Measurements from ENCODE around the gene PTTG2. TPM values are rescaled to one million over a fixed set of nuclear protein-coding genes. Genes with fewer than 3 reads are reported as not detected.
A peak's percentile ranks its signal among the peaks of the same experiment; 100 is the strongest.

Gene PTTG2
- total RNA-seq, 5 donors from 2014 or later (not counting 1 experiment from before 2014, with no cell fraction given), result 1.4 to 2.3 (median 1.7) TPM

DNA sequence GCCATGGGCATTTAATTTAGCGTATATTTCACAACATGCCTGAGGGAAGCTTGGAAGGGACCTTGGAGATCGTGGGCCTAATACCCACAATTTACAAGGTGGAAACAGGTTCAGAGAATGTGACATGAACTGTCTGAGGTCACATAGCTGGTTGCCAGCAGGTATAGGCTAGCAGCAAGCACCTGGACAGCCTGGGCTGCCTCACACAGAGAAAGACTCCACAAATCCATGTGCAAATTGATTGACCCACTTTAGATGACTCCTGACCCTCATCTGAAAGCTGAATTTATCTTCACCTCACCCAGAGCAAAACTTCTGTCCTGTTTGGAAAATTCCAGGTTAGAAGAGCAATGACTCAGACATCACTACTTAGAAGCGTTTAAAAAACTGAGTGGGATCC, 5.8 kb downstream of the PTTG2 start:
- ChIA-PET POLR2A (no interaction called here), CTCF (no interaction called here)
- no CpG with 5 or more reads among the region's 3 CpGs for WGBS (ENCODE audit: insufficient coverage)
- Histone ChIP-seq H3K27me3 (replicated peaks in 1 of 2; ENCODE audit: control insufficient read depth in 2 of 2, extremely low read depth in 1 of 2, insufficient read depth in 2 of 2, low read length in 1 of 2) (no peaks in the 10 kb centered on the region), H3K4me3 (ENCODE audit: control insufficient read depth in 1 of 2, extremely low read depth in 1 of 2, low read length in 1 of 2) (no peak overlapping the region), H3K4me1 (ENCODE audit: control insufficient read depth in 1 of 2, extremely low read depth in 1 of 2, insufficient read depth in 2 of 2, low read length in 2 of 2) (no peaks in the 10 kb centered on the region), H3K36me3 (ENCODE audit: control insufficient read depth in 2 of 2, extremely low read depth in 1 of 2, insufficient read depth in 1 of 2, low read length in 1 of 2) (no peaks in the 10 kb centered on the region), H3K27ac (ENCODE audit: low read length) (no peak overlapping the region), H3K9me3 (no peaks in the 10 kb centered on the region)
- Mint-ChIP-seq H3K27ac (no peak overlapping the region), H3K36me3 (peaks cover 4% of the 10 kb centered on the region), H3K9me3 (no peaks in the 10 kb centered on the region), H3K27me3 (no peaks in the 10 kb centered on the region), H3K4me3 (no peak overlapping the region), H3K4me1 (peaks cover 14 to 25% (median 18%) of the 10 kb centered on the region in 3 donors)
- DNase-seq, result no peak
- no peak for ATAC-seq (replicated peaks in 1 of 4)

- H3K9me3 Mint-ChIP-seq, result no peaks in the 10 kb centered on the region
- ATAC-seq (replicated peaks in 1 of 4) (no peak), DNase-seq (no peak)
- Histone ChIP-seq H3K27ac (ENCODE audit: low read length) (no peak overlapping the region), H3K4me1 (ENCODE audit: control insufficient read depth in 1 of 2, extremely low read depth in 1 of 2, insufficient read depth in 2 of 2, low read length in 2 of 2) (no peaks in the 10 kb centered on the region), H3K36me3 (ENCODE audit: control insufficient read depth in 2 of 2, extremely low read depth in 1 of 2, insufficient read depth in 1 of 2, low read length in 1 of 2) (no peaks in the 10 kb centered on the region), H3K27me3 (replicated peaks in 1 of 2; ENCODE audit: control insufficient read depth in 2 of 2, extremely low read depth in 1 of 2, insufficient read depth in 2 of 2, low read length in 1 of 2) (no peaks in the 10 kb centered on the region), H3K4me3 (ENCODE audit: control insufficient read depth in 1 of 2, extremely low read depth in 1 of 2, low read length in 1 of 2) (no peak overlapping the region), H3K9me3 (no peaks in the 10 kb centered on the region)
- peak overlapping the region in 1 of 2 donors; percentile 28 for H3K27ac Mint-ChIP-seq
- H3K36me3 Mint-ChIP-seq, result peaks cover 4% of the 10 kb centered on the region
- no peak overlapping the region for H3K4me3 Mint-ChIP-seq
- H3K27me3 Mint-ChIP-seq, result no peaks in the 10 kb centered on the region
- CTCF ChIA-PET, result interaction anchor here in 1 of 2 donors (1.7 kb wide), 1 partner anchor 68 kb away, joined by 5 read pairs; no protein-coding TSS in a partner anchor
- 56% methylated on average over 1 of the region's 5 CpGs for WGBS (ENCODE audit: insufficient coverage)
- H3K4me1 Mint-ChIP-seq, result peaks cover 14 to 26% (median 18%) of the 10 kb centered on the region in 3 donors
- POLR2A ChIA-PET, result no interaction called here
These were observed 7.5 kb downstream of the PTTG2 start for GRCh38 chr4:37967736-37968135.

DNA sequence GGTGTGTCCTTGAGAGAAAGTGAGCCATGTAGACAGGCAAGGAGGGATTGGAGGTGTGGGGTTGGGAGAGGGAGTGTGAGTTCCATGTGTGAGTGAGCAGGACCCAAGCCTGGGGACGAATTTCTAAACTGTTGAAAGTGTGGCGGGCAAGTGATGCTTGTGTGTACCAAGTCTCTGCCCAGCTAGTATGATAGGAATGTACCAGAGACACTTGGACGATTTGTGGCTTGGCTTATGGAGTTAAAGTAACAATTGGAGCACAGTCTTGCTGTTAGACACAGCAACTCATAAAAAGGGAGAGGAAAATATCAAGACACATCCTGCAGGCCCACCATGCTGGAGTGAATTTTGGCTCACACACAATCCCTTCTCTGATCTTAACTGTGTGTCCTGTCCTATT, 8.5 kb downstream of the PTTG2 start:
- DNase-seq (no peak), ATAC-seq (replicated peaks in 1 of 4) (no peak)
- Mint-ChIP-seq H3K4me1 (peaks cover 14 to 26% (median 18%) of the 10 kb centered on the region in 3 donors), H3K36me3 (peaks cover 4% of the 10 kb centered on the region), H3K27ac (no peak overlapping the region), H3K9me3 (no peaks in the 10 kb centered on the region), H3K27me3 (no peaks in the 10 kb centered on the region), H3K4me3 (no peak overlapping the region)
- ChIA-PET POLR2A (no interaction called here), CTCF (no interaction called here)
- Histone ChIP-seq H3K4me3 (ENCODE audit: control insufficient read depth in 1 of 2, extremely low read depth in 1 of 2, low read length in 1 of 2) (no peak overlapping the region), H3K36me3 (ENCODE audit: control insufficient read depth in 2 of 2, extremely low read depth in 1 of 2, insufficient read depth in 1 of 2, low read length in 1 of 2) (no peaks in the 10 kb centered on the region), H3K27ac (ENCODE audit: low read length) (no peak overlapping the region), H3K9me3 (no peaks in the 10 kb centered on the region), H3K27me3 (replicated peaks in 1 of 2; ENCODE audit: control insufficient read depth in 2 of 2, extremely low read depth in 1 of 2, insufficient read depth in 2 of 2, low read length in 1 of 2) (no peaks in the 10 kb centered on the region), H3K4me1 (ENCODE audit: control insufficient read depth in 1 of 2, extremely low read depth in 1 of 2, insufficient read depth in 2 of 2, low read length in 2 of 2) (no peaks in the 10 kb centered on the region)
- WGBS (ENCODE audit: insufficient coverage), result 83% methylated on average over 2 of the region's 3 CpGs

GRCh38 chr4:37970702-37971101, 10.5 kb downstream of the PTTG2 start:
- Histone ChIP-seq H3K4me1 (ENCODE audit: control insufficient read depth in 1 of 2, extremely low read depth in 1 of 2, insufficient read depth in 2 of 2, low read length in 2 of 2) (no peaks in the 10 kb centered on the region), H3K27ac (ENCODE audit: low read length) (no peak overlapping the region), H3K27me3 (replicated peaks in 1 of 2; ENCODE audit: control insufficient read depth in 2 of 2, extremely low read depth in 1 of 2, insufficient read depth in 2 of 2, low read length in 1 of 2) (no peaks in the 10 kb centered on the region), H3K36me3 (ENCODE audit: control insufficient read depth in 2 of 2, extremely low read depth in 1 of 2, insufficient read depth in 1 of 2, low read length in 1 of 2) (no peaks in the 10 kb centered on the region), H3K9me3 (no peaks in the 10 kb centered on the region), H3K4me3 (ENCODE audit: control insufficient read depth in 1 of 2, extremely low read depth in 1 of 2, low read length in 1 of 2) (no peak overlapping the region)
- Mint-ChIP-seq H3K9me3 (no peaks in the 10 kb centered on the region), H3K27ac (no peak overlapping the region), H3K27me3 (no peaks in the 10 kb centered on the region), H3K36me3 (peaks cover 4% of the 10 kb centered on the region), H3K4me3 (no peak overlapping the region), H3K4me1 (peaks cover 8 to 15% (median 12%) of the 10 kb centered on the region in 3 donors)
- WGBS (ENCODE audit: insufficient coverage), result no CpG with 5 or more reads among the region's 1 CpG
- ChIA-PET CTCF (interaction anchor here (0.5 to 1.6 kb wide), 3 partner anchors 9 to 146 kb away, joined by 3 read pairs; partner anchors contain the start of gene PGM2 (in 1 of the 2)), POLR2A (no interaction called here)
- DNase-seq, result peak in 33 of 35 experiments; percentile 13 to 68 (median 49)
- peak; percentile 64 to 71 (median 68) for ATAC-seq (replicated peaks in 1 of 4)

- Histone ChIP-seq H3K27ac (ENCODE audit: low read length) (no peak overlapping the region), H3K27me3 (replicated peaks in 1 of 2; ENCODE audit: control insufficient read depth in 2 of 2, extremely low read depth in 1 of 2, insufficient read depth in 2 of 2, low read length in 1 of 2) (no peaks in the 10 kb centered on the region), H3K36me3 (ENCODE audit: control insufficient read depth in 2 of 2, extremely low read depth in 1 of 2, insufficient read depth in 1 of 2, low read length in 1 of 2) (no peaks in the 10 kb centered on the region), H3K4me1 (ENCODE audit: control insufficient read depth in 1 of 2, extremely low read depth in 1 of 2, insufficient read depth in 2 of 2, low read length in 2 of 2) (no peaks in the 10 kb centered on the region), H3K9me3 (no peaks in the 10 kb centered on the region), H3K4me3 (ENCODE audit: control insufficient read depth in 1 of 2, extremely low read depth in 1 of 2, low read length in 1 of 2) (no peak overlapping the region)
- no peak for ATAC-seq (replicated peaks in 1 of 4)
- Mint-ChIP-seq H3K27ac (peak overlapping the region in 1 of 2 donors; percentile 30), H3K4me3 (no peak overlapping the region), H3K27me3 (no peaks in the 10 kb centered on the region), H3K9me3 (no peaks in the 10 kb centered on the region), H3K4me1 (peaks cover 8 to 15% (median 10%) of the 10 kb centered on the region in 3 donors), H3K36me3 (peaks cover 4% of the 10 kb centered on the region)
- no peak for DNase-seq
- POLR2A ChIA-PET, result no interaction called here
- 100% methylated on average over 3 of the region's 4 CpGs for WGBS (ENCODE audit: insufficient coverage)
- CTCF ChIA-PET, result interaction anchor here (1.3 to 1.6 kb wide), 2 partner anchors 10 to 145 kb away, joined by 3 read pairs; partner anchors contain the start of gene PGM2 (in 1 of the 2)
These were observed 11.0 kb downstream of the PTTG2 start for GRCh38 chr4:37971202-37971601.

- no peak for DNase-seq
These were observed 13.2 kb downstream of the PTTG2 start for GRCh38 chr4:37973441-37973840.

More at GRCh38 chr4:37973441-37973840, 13.2 kb downstream of the PTTG2 start:
- Mint-ChIP-seq H3K9me3 (no peaks in the 10 kb centered on the region), H3K4me1 (peaks cover 8 to 23% (median 15%) of the 10 kb centered on the region in 3 donors), H3K4me3 (no peak overlapping the region), H3K27me3 (no peaks in the 10 kb centered on the region), H3K27ac (peak overlapping the region in 1 of 2 donors; percentile 9), H3K36me3 (no peaks in the 10 kb centered on the region)
- H3K9me3 ChIP-seq, result no peaks in the 10 kb centered on the region
- no peak overlapping the region for H3K27ac ChIP-seq (ENCODE audit: low read length)
- no peak for ATAC-seq (replicated peaks in 1 of 4)
- H3K4me3 ChIP-seq (ENCODE audit: control insufficient read depth in 1 of 2, extremely low read depth in 1 of 2, low read length in 1 of 2), result no peak overlapping the region
- no peaks in the 10 kb centered on the region for H3K27me3 ChIP-seq (replicated peaks in 1 of 2; ENCODE audit: control insufficient read depth in 2 of 2, extremely low read depth in 1 of 2, insufficient read depth in 2 of 2, low read length in 1 of 2)
- ChIA-PET CTCF (no interaction called here), POLR2A (no interaction called here)
- no peaks in the 10 kb centered on the region for H3K36me3 ChIP-seq (ENCODE audit: control insufficient read depth in 2 of 2, extremely low read depth in 1 of 2, insufficient read depth in 1 of 2, low read length in 1 of 2)
- no CpG with 5 or more reads among the region's 3 CpGs for WGBS (ENCODE audit: insufficient coverage)
- peaks cover 4 to 13% of the 10 kb centered on the region in 2 experiments for H3K4me1 ChIP-seq (ENCODE audit: control insufficient read depth in 1 of 2, extremely low read depth in 1 of 2, insufficient read depth in 2 of 2, low read length in 2 of 2)
